HEK293 (cell line): ENCODE measurements around the gene PANK2.

ENCODE experiments used
- BCL11A ChIP-seq: fragments of 450-650 bp; formaldehyde crosslinking; IDR thresholded peaks from 2 replicates; pipeline ENCODE4 v1.5.1; 2016; ENCODE audit warnings: low read depth, missing biosample characterization, missing genetic modification characterization
- REPIN1 ChIP-seq: fragments of 450-650 bp; formaldehyde crosslinking; IDR thresholded peaks from 2 replicates; pipeline ENCODE4 v1.5.1; 2017; ENCODE audit warnings: missing biosample characterization, missing genetic modification characterization, low read depth
- ZNF184 ChIP-seq: fragments of 450-650 bp; IDR thresholded peaks from 2 replicates; pipeline ENCODE4 v1.5.1; 2018; ENCODE audit warnings: missing biosample characterization, mild to moderate bottlenecking, missing genetic modification characterization
- TF ChIP-seq, protein P1 (sequence below): fragments of 450-650 bp; formaldehyde crosslinking; IDR thresholded peaks from 2 replicates; pipeline ENCODE4 v1.5.1; 2016; ENCODE audit warnings: missing biosample characterization, missing genetic modification characterization

DNA sequence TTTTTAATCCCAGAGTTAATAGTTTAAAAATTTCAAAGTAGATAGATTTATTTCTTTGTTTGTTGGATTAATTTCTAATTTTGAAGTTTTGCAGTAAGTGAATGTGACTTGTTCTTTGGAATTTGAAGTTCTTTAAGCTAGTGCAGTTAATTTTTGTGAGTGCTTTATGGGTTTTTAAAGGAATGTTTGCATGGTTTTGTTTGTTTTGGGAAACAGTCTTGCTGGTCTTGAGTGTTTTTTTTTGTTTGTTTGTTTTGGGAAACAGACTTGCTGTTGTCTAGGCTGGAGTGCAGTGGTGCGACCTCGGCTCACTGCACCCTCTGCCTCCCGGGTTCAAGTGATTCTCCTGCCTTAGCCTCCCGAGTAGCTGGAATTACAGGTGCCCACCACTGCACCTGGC, 9.5 kb downstream of the PANK2 start:
- TF ChIP-seq REPIN1 (tag by site-specific recombination) = no peak
- TF ChIP-seq BCL11A (tag by site-specific recombination) = no peak
- TF ChIP-seq, protein P1, sequence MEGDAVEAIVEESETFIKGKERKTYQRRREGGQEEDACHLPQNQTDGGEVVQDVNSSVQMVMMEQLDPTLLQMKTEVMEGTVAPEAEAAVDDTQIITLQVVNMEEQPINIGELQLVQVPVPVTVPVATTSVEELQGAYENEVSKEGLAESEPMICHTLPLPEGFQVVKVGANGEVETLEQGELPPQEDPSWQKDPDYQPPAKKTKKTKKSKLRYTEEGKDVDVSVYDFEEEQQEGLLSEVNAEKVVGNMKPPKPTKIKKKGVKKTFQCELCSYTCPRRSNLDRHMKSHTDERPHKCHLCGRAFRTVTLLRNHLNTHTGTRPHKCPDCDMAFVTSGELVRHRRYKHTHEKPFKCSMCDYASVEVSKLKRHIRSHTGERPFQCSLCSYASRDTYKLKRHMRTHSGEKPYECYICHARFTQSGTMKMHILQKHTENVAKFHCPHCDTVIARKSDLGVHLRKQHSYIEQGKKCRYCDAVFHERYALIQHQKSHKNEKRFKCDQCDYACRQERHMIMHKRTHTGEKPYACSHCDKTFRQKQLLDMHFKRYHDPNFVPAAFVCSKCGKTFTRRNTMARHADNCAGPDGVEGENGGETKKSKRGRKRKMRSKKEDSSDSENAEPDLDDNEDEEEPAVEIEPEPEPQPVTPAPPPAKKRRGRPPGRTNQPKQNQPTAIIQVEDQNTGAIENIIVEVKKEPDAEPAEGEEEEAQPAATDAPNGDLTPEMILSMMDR (tag by site-specific recombination) = no peak
- no peak for TF ChIP-seq ZNF184 (tag by site-specific recombination)
